Measurements from ENCODE around the gene SLC35B4.
"Not testable (repeated sequence)": the region's sequence is repeated elsewhere in the genome, so short reads cannot be mapped to it uniquely, and the experiment has no call there.

SLC35B4 gene

GRCh38 chr7:134331393-134331792, 14.7 kb upstream of the SLC35B4 start:
- no peak for DNase-seq (ENCODE audit: low read depth in 2 of 2)

GRCh38 chr7:134330974-134331373, 14.2 kb upstream of the SLC35B4 start:
- DNase-seq (ENCODE audit: low read depth in 2 of 2), result no peak

- DNase-seq (ENCODE audit: low read depth in 2 of 2), result no peak
Observed at GRCh38 chr7:134329614-134330346, 13.1 kb upstream of the SLC35B4 start.

GRCh38 chr7:134328900-134329299, 12.2 kb upstream of the SLC35B4 start:
- DNase-seq (ENCODE audit: low read depth in 2 of 2), result no peak

- DNase-seq (ENCODE audit: low read depth in 2 of 2), result peak; percentile 24 to 27
Observed at GRCh38 chr7:134327896-134328295, 11.2 kb upstream of the SLC35B4 start.

GRCh38 chr7:134324107-134324506, 7.4 kb upstream of the SLC35B4 start:
- DNase-seq (ENCODE audit: low read depth in 2 of 2), result no peak

- no peak for DNase-seq (ENCODE audit: low read depth in 2 of 2)
Observed at GRCh38 chr7:134320201-134320600, 3.5 kb upstream of the SLC35B4 start.

- no peak for DNase-seq (ENCODE audit: low read depth in 2 of 2)
Observed at GRCh38 chr7:134318443-134318842, 1.7 kb upstream of the SLC35B4 start.

GRCh38 chr7:134317434-134317833, 704 bp upstream of the SLC35B4 start:
- DNase-seq (ENCODE audit: low read depth in 2 of 2), result no peak

- no peak for DNase-seq (ENCODE audit: low read depth in 2 of 2)
Observed at GRCh38 chr7:134315679-134316538, 821 bp downstream of the SLC35B4 start.

- no peak for DNase-seq (ENCODE audit: low read depth in 2 of 2)
Observed at GRCh38 chr7:134313543-134313942, 3.2 kb downstream of the SLC35B4 start.

GRCh38 chr7:134312717-134313116, 4.0 kb downstream of the SLC35B4 start:
- no peak for DNase-seq (ENCODE audit: low read depth in 2 of 2)

GRCh38 chr7:134311807-134312206, 4.9 kb downstream of the SLC35B4 start:
- DNase-seq (ENCODE audit: low read depth in 2 of 2), result no peak

GRCh38 chr7:134308548-134308947, 8.2 kb downstream of the SLC35B4 start:
- no peak for DNase-seq (ENCODE audit: low read depth in 2 of 2)

- no peak for DNase-seq (ENCODE audit: low read depth in 2 of 2)
Observed at GRCh38 chr7:134307320-134307719, 9.4 kb downstream of the SLC35B4 start.

GRCh38 chr7:134302120-134302519, 14.6 kb downstream of the SLC35B4 start:
- no peak for DNase-seq (ENCODE audit: low read depth in 2 of 2)

- DNase-seq (ENCODE audit: low read depth in 2 of 2), result no peak
Observed at GRCh38 chr7:134301592-134301991, 15.1 kb downstream of the SLC35B4 start.

GRCh38 chr7:134300988-134301387, 15.7 kb downstream of the SLC35B4 start:
- no peak for DNase-seq (ENCODE audit: low read depth in 2 of 2)

GRCh38 chr7:134298902-134299683, 17.6 kb downstream of the SLC35B4 start:
- no peak for DNase-seq (ENCODE audit: low read depth in 2 of 2)

GRCh38 chr7:134297489-134297888, 19.2 kb downstream of the SLC35B4 start:
- no peak for DNase-seq (ENCODE audit: low read depth in 2 of 2)

- not testable (repeated sequence) for DNase-seq (ENCODE audit: low read depth in 2 of 2)
Observed at GRCh38 chr7:134295982-134296381, 20.7 kb downstream of the SLC35B4 start.

Data from stimulated activated CD4-positive, alpha-beta T cell treated with anti-CD3 and anti-CD28 coated beads, Interleukin-4, amount 100 ng/mL, for 48 hours (primary cell).